IMR-90 (cell line): Measurements from ENCODE around the gene IFT57. TPM values are rescaled to one million over a fixed set of nuclear protein-coding genes. Genes with fewer than 3 reads are reported as not detected.

ENCODE experiments used
- CHD1 ChIP-seq: IDR thresholded peaks from 2 replicates; pipeline ENCODE4 v1.6.1; 2012; ENCODE audit warnings: low read depth, low read length, improper control_type of control experiment
- FOS ChIP-seq: fragments of 150-350 bp; IDR thresholded peaks from 2 replicates; pipeline ENCODE4 v1.6.1; 2016; ENCODE audit warnings: low read depth, low read length
- MAFK ChIP-seq: IDR thresholded peaks from 2 replicates; pipeline ENCODE4 v1.6.1; 2012; ENCODE audit warnings: low read depth, low read length, improper control_type of control experiment
- MXI1 ChIP-seq: IDR thresholded peaks from 2 replicates; pipeline ENCODE4 v1.6.1; 2012; ENCODE audit warnings: low read depth, mild to moderate bottlenecking, low read length, moderate library complexity, borderline replicate concordance
- NFE2L2 ChIP-seq: fragments of 150-350 bp; IDR thresholded peaks from 2 replicates; pipeline ENCODE4 v1.6.1; 2016; ENCODE audit warnings: low read depth, mild to moderate bottlenecking, low read length
- POLR2A ChIP-seq: IDR thresholded peaks from 2 replicates; pipeline ENCODE4 v1.6.1; 2012; ENCODE audit warnings: mild to moderate bottlenecking, low read depth, low read length
- RAD21 ChIP-seq: IDR thresholded peaks from 2 replicates; pipeline ENCODE4 v1.6.1; 2012; ENCODE audit warnings: low read length, improper control_type of control experiment
- RFX5 ChIP-seq: IDR thresholded peaks from 2 replicates; pipeline ENCODE4 v1.8.0; 2012; ENCODE audit warnings: low read depth, mild to moderate bottlenecking, low read length, moderate library complexity
- SMC3 ChIP-seq: fragments of 150-350 bp; IDR thresholded peaks from 2 replicates; pipeline ENCODE4 v1.6.1; 2016; ENCODE audit warnings: low read depth, mild to moderate bottlenecking, antibody characterized with exemption, low read length, moderate library complexity
- polyA plus RNA-seq, 3 experiments: library from polyadenylated mRNA; depleted of rRNA; stranded (reverse); fragments of >200 nt; gene quantifications; 2 replicates each; pipeline ENCODE4 v1.2.3, GENCODE V29; 2012; ENCODE audit warnings: low replicate concordance in 1 of 3
- total RNA-seq: library from RNA; depleted of rRNA; stranded (reverse); fragments of >200 nt; gene quantifications from 2 replicates; pipeline ENCODE4 v1.2.3, GENCODE V29; 2012

Gene IFT57
- total and polyA plus RNA-seq, 2 of the 4 experiments (the other 2 are of a cell fraction) = 30.0 to 35.3 TPM

DNA sequence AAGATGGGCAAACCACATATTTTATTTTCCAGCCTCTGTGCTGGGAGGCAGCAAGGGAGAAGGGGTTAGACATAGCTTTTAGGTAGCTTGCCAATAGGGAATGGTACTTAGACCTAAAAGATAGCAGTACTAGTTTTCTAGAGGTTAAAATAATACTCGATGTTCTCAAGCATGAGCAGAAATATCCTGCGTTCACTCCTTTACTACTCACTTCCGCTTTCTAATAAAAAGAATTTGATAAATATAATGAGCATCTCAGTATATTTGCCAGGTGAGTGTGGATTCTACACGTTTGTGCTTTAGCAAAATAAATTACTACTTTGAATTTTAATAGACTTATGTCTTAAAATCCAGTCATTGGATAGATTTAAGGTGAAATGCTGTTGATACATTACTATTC, 92.0 kb downstream of the IFT57 start (continued):
- no peak for TF ChIP-seq RAD21
- TF ChIP-seq FOS = no peak
- no peak for TF ChIP-seq POLR2A
- no peak for TF ChIP-seq NFE2L2
- no peak for TF ChIP-seq MXI1
- no peak for TF ChIP-seq SMC3
- no peak for TF ChIP-seq MAFK
- TF ChIP-seq CHD1 = no peak
- TF ChIP-seq RFX5 = no peak
